Epithelial cell of proximal tubule (primary cell): ENCODE measurements around the gene ANKRD63. TPM values are rescaled to one million over a fixed set of nuclear protein-coding genes. Genes with fewer than 3 reads are reported as not detected.

Experiments
- DNase-seq: peaks from one replicate; pipeline ENCODE4 v3.0.0-alpha.2; 2011; ENCODE audit warnings: low read depth
- H3K4me3 ChIP-seq: 2 replicates; pipeline ENCODE4 v1.5.1; 2011; ENCODE audit warnings: low read depth, mild to moderate bottlenecking, low read length
- total RNA-seq: library from RNA; depleted of rRNA; stranded (reverse); fragments of >200 nt; gene quantifications from 2 replicates; pipeline ENCODE4 v1.2.3, GENCODE V29; 2015
- TF ChIP-seq, protein P1 (sequence below): conservative IDR thresholded peaks from 2 replicates; pipeline ENCODE4 v1.5.1; 2012; ENCODE audit warnings: low read depth, mild to moderate bottlenecking, low read length

The ANKRD63 gene
- total RNA-seq, 1 donor from 2014 or later: not detected

DNA sequence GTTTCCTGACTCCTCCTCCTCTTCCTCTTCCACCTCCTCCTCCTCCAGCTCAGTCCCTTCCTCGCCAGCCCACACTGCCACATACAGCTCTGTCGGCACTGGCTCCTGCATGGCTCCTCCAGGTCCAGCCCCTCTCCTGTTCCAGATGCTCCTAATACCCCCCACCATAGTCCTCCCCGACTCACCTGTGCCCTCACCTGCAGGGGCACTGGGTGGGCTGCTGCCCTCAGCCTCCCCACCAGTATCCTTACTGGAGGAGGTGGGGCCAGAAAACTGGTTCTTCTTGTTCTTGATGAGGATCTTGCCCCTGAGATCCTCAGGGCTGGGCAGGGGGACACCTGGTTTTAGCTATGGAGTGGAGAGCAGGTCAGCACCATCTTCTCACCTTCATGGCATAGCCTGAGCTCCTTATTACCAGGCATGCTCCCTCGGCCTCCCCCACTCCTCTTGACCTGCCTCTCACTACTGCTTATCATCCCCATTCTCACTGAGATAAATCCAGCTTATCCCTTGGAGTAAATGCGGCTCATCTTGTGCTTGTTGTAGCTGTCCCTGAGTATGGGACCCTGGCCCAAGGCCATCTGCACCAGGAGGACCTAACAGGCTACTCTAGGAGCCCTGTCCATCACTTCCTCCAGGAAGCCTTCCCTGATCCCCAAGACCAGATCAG, 13.8 kb upstream of the ANKRD63 start:
- no peak for DNase-seq
- TF ChIP-seq, protein P1, sequence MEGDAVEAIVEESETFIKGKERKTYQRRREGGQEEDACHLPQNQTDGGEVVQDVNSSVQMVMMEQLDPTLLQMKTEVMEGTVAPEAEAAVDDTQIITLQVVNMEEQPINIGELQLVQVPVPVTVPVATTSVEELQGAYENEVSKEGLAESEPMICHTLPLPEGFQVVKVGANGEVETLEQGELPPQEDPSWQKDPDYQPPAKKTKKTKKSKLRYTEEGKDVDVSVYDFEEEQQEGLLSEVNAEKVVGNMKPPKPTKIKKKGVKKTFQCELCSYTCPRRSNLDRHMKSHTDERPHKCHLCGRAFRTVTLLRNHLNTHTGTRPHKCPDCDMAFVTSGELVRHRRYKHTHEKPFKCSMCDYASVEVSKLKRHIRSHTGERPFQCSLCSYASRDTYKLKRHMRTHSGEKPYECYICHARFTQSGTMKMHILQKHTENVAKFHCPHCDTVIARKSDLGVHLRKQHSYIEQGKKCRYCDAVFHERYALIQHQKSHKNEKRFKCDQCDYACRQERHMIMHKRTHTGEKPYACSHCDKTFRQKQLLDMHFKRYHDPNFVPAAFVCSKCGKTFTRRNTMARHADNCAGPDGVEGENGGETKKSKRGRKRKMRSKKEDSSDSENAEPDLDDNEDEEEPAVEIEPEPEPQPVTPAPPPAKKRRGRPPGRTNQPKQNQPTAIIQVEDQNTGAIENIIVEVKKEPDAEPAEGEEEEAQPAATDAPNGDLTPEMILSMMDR: no peak
- H3K4me3 ChIP-seq: no peak overlapping the region

DNA sequence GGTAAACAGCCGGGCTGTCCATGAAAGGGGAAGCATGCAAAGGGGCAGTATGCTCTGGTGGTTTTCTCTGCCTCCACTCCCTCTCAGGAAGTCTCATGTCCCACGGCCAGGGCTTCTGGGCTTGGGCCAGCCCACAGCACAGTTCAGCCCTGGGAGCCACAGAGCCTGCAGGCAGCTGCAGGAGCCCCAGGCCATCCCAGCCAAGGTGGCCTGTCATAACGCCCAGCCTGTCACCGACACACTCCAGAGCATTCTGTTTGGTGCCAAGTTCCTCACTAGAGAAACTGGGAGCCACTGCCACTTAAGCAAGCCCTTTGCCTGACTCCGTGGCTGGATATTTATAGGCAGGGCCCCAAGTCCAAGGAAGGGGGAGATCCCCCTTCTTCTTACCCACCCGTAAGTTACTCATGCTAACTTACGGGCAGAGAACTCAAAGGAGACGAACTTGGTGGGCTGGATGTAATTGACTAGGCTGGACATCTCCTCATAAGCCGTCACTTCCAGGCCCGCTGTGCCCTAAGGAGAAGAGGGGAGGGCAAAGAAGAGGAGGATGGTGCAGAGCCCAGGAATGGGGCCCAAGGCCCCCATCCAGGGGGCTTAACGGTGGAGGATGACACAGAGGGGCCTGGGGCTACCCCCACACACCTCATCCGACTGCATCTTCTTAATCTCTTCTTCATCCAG, 13.2 kb upstream of the ANKRD63 start:
- H3K4me3 ChIP-seq: no peak overlapping the region
- DNase-seq: no peak
- TF ChIP-seq, protein P1: no peak

DNA sequence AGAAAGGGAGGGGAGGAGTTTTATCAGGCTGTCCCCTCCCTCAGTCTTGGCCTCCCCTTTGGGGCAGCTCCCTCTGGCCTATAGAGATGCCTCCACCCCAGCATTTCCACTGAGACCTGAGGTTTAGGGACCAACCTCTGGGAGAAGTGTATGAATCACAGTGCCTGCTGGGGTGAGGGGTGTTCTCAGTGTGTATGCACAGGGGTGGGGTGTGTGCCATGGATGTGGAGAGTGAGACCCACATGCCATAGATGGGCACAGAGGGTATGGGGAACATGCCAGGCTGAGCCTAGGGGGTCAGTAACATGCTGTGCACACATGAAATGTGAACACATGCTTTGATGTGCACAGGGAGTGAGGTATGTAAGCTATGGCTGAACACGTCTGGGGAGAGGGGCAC, 12.4 kb upstream of the ANKRD63 start:
- TF ChIP-seq, protein P1: no peak
- no peak for DNase-seq
- no peak overlapping the region for H3K4me3 ChIP-seq

DNA sequence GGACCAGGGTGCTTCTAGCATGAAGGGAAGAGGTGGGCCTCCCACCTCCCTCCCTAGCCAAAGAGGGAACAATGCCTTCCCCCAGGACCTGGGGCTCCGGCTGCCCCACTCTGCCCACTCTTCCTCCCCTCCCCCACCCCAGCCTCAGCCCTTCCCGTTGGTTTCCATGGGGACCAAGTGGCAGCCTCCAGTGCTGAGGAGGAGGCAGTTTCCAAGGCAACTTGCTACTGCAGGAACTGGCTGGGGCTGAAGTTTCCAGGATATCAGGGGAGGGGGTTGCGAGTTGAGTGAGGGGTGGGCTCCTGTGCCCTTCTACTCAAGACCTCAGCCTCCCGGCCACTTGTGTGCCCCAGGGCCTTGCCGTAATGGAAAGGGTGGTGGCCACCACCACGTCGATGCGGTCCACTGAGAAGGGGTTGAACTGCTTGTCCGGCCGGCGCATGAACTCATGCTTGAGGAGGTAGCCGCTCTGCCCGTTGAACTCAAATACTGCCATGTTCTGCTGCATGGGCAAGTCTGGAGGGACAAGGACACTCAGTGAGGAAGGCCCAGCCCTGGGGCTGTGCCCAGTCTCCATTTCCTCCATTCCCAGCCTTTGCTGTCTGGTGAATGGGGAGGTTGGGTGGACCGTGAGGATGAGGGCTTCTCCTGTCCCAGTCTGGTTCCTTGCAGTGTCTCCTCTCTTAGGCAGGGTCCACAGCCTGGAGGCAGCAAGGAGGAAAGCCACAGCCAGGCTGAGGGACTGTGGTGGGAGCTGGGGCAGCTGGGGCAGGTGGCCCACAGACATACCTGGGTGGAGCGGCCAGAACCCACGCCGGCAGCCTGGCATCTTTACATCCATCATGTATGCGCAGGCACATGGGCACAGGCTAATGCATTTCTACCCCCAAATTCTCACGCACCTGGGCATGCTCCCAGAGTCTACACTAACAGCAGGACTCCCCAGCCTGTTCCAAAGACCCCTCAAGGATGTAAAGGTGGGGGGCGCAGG, 11.3 kb upstream of the ANKRD63 start:
- no peak for DNase-seq
- TF ChIP-seq, protein P1: no peak
- no peak overlapping the region for H3K4me3 ChIP-seq

DNA sequence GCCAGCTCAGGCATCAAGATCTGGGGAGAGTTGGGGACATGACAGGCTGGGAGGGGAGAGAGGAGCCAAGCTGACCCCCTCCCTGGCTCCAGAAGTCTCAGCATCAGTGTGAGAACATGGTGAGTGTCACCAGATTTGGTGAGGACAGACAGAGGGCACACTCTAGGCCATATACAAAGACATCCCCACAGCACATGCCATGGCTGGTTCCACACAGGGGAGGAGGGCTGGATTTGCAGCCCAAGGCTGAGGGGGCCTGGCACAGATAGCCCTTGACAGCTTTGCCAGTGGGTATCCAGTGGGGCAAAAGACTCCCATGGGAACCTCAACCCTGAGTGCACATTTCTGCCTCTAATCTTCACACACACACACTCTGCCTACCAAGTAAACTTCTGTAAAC, 10.1 kb upstream of the ANKRD63 start:
- no peak overlapping the region for H3K4me3 ChIP-seq
- TF ChIP-seq, protein P1: no peak
- no peak for DNase-seq

DNA sequence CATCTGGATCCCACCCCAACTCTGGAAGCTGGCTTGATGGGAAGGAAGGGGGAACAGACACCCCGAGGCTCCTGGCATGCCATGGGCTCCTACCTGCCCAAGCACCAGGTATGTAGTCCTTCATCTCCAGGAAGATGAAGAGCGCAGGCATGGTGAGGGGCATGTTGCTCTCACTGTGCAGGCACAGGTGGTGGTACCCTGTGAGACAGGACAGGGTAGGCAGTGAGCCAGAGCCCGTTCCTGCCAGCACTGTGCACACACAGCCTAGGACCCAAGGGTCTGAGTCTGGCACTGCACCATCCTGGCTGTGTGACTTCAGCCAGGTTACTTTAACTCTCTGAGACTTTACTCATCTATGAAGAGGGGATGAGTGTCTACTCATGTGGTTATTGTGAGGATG, 9.4 kb upstream of the ANKRD63 start:
- DNase-seq: no peak
- TF ChIP-seq, protein P1: no peak
- no peak overlapping the region for H3K4me3 ChIP-seq
